ENCODE measurements around the gene MPL. TPM values are rescaled to one million over a fixed set of nuclear protein-coding genes. Genes with fewer than 3 reads are reported as not detected.

MPL gene
- total RNA-seq, 4 donors from 2014 or later, result not detected

DNA sequence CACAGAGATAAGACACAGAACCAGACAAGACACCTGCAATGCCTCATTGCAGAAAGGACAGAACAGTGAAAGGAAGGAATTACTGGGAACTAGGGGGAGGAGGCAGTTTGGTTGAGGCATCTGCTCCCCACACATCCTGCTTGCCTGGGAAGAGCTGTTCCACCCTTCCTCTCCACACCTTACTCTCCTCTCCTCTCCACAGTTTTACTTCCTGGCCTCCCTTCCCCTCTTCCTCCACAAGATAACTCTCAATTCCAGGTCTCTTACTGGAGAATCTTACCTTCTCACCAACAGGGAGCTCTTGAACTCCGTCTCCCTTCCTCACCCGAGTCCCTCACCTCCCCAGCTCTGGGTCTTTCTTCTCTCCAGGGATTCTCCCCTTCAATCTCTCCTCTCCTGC lies 28.1 kb downstream of the MPL start:
- Histone ChIP-seq H3K4me3 (no peak overlapping the region), H3K27me3 (no peaks in the 10 kb centered on the region), H3K4me1 (peaks cover 17 to 24% of the 10 kb centered on the region in 2 donors), H3K36me3 (peaks cover 0 to 49% of the 10 kb centered on the region in 2 donors), H3K9me3 (no peaks in the 10 kb centered on the region), H3K27ac (no peak overlapping the region)
- intact Hi-C loops (cut with DNase I; ENCODE audit: low total_unique reads) (loop anchor here (5.0 kb wide), 2 partner anchors 87 to 193 kb away; partner anchors contain the start of genes CFAP57, EBNA1BP2 and HYI), in situ Hi-C loops (cut with MboI; ENCODE audit: low sequenced_read_pairs in 4 of 4) (no loop called here)
- TF ChIP-seq, protein P1, sequence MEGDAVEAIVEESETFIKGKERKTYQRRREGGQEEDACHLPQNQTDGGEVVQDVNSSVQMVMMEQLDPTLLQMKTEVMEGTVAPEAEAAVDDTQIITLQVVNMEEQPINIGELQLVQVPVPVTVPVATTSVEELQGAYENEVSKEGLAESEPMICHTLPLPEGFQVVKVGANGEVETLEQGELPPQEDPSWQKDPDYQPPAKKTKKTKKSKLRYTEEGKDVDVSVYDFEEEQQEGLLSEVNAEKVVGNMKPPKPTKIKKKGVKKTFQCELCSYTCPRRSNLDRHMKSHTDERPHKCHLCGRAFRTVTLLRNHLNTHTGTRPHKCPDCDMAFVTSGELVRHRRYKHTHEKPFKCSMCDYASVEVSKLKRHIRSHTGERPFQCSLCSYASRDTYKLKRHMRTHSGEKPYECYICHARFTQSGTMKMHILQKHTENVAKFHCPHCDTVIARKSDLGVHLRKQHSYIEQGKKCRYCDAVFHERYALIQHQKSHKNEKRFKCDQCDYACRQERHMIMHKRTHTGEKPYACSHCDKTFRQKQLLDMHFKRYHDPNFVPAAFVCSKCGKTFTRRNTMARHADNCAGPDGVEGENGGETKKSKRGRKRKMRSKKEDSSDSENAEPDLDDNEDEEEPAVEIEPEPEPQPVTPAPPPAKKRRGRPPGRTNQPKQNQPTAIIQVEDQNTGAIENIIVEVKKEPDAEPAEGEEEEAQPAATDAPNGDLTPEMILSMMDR (IDR thresholded peaks at IDR 0.05 in 4 of 5, conservative IDR thresholded peaks at IDR 0.05 in 1 of 5), result no peak
- no peak for TF ChIP-seq POLR2A (IDR thresholded peaks at IDR 0.05)
- no peak for ATAC-seq
- no peak for DNase-seq

DNA sequence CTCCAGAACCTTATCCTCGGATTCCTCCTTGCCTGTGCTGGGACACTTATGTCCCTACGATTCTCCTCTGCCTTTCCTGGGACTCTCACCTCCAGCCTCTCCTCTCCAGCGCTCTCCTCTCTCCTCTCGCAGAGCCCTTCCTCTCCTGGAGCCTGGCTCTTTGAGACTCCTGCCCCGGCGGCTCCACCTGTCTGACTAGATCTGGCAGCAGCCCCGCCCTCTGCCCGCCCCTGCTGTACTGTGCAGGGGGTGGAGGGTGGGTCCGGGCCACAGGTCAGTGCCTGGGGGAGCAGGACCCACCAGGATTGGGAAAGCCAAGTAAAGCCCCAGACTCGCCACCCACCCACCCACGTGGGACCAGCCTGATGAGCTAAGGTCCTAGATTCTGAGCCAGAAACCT lies 28.6 kb downstream of the MPL start:
- peaks cover 17 to 24% of the 10 kb centered on the region in 2 donors for H3K4me1 ChIP-seq
- peaks cover 0 to 44% of the 10 kb centered on the region in 2 donors for H3K36me3 ChIP-seq
- H3K9me3 ChIP-seq, result no peaks in the 10 kb centered on the region
- H3K27me3 ChIP-seq, result no peaks in the 10 kb centered on the region
- intact Hi-C loops (cut with DNase I; ENCODE audit: low total_unique reads), result loop anchor here (5.0 kb wide), 2 partner anchors 86 to 194 kb away; partner anchors contain the start of genes CFAP57, EBNA1BP2 and HYI
- TF ChIP-seq, protein P1 (IDR thresholded peaks at IDR 0.05 in 4 of 5, conservative IDR thresholded peaks at IDR 0.05 in 1 of 5), result no peak
- no peak for TF ChIP-seq POLR2A (IDR thresholded peaks at IDR 0.05)
- ATAC-seq (no peak), DNase-seq (no peak)
- H3K4me3 ChIP-seq, result peak overlapping the region in 2 of 4 donors; percentile 86 to 94
- peak overlapping the region in 3 of 4 donors; percentile 89 to 97 (median 94) for H3K27ac ChIP-seq
- in situ Hi-C loops (cut with MboI; ENCODE audit: low sequenced_read_pairs in 4 of 4), result no loop called here

DNA sequence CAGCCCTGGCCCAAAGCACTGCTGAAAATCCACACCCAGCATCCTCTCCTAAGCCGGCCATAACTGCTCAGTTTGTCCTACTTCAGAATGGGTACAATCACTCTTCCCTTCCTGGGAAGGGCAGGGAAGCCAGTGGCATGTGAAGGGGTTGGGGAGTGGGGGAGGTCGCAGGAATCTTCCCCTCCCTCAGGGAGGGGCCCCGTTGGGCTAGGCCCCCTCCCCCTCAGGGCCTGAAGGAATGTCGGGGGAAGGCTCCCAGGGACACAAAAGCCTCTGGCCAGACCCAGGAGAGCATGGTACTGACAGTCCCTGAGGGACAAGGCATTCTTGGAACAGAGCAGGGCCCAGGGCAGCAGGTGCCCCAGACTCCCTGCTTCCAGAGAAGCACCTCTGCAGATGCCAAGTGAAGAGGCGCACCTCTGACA lies 29.0 kb downstream of the MPL start:
- TF ChIP-seq, protein P1 (IDR thresholded peaks at IDR 0.05 in 4 of 5, conservative IDR thresholded peaks at IDR 0.05 in 1 of 5), result no peak
- TF ChIP-seq POLR2A (IDR thresholded peaks at IDR 0.05), result no peak
- in situ Hi-C loops (cut with MboI; ENCODE audit: low sequenced_read_pairs in 4 of 4) (no loop called here), intact Hi-C loops (cut with DNase I; ENCODE audit: low total_unique reads) (loop anchor here (5.0 kb wide), 2 partner anchors 86 to 194 kb away; partner anchors contain the start of genes CFAP57, EBNA1BP2 and HYI)
- no peaks in the 10 kb centered on the region for H3K9me3 ChIP-seq
- peaks cover 0 to 40% of the 10 kb centered on the region in 2 donors for H3K36me3 ChIP-seq
- DNase-seq (no peak), ATAC-seq (no peak)
- peaks cover 17 to 24% of the 10 kb centered on the region in 2 donors for H3K4me1 ChIP-seq
- peak overlapping the region; percentile 86 to 95 (median 94) for H3K4me3 ChIP-seq
- H3K27me3 ChIP-seq, result no peaks in the 10 kb centered on the region
- H3K27ac ChIP-seq, result peak overlapping the region; percentile 89 to 97 (median 94)

DNA sequence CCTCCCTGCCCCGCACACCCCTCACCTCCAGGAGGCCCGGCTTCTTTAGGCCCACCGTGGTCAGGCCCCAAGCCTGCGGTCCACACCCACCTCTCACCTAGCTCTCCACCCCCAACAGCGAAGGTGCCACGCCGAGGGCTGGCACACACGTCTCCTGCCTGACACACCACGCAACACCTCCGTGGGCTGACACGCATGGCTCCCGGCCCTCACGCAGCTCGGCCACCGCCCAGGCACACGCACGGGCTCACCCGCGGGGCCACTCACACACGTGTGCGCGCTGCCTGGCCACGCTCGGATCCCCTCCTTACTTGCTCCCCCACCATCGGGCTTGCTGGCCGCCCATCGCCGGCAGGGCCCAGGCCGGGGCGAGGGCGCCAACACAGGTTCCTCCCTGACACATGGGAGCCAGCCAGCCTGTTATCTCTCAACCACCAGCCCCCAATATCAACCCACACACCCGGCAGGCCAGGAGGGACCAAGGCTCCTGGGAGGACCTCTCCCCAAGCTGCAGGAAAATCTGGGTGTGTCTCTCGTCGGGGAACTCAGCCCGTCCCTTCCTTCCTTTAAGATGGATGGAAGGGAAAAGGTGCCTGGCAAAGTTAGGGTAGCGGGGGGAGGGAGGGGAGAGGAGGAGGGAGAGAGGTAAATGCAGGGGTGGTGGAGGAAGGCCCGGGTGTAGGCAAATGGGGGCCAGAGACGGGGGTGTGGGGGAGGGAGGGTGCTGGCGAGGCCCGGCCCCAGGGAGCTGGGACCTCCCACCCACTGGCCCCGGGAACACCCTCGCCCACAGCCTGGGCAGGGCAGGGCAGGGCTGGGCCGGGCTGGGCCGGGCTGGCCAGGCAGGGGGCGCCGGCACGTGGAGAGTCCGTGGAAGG lies 29.6 kb downstream of the MPL start:
- H3K36me3 ChIP-seq, result peaks cover 0 to 33% of the 10 kb centered on the region in 2 donors
- DNase-seq, result no peak
- peaks cover 17 to 24% of the 10 kb centered on the region in 2 donors for H3K4me1 ChIP-seq
- intact Hi-C loops (cut with DNase I; ENCODE audit: low total_unique reads), result loop anchor here (5.0 kb wide), 2 partner anchors 85 to 195 kb away; partner anchors contain the start of genes CFAP57, EBNA1BP2 and HYI
- no peaks in the 10 kb centered on the region for H3K27me3 ChIP-seq
- no peak for TF ChIP-seq POLR2A (IDR thresholded peaks at IDR 0.05)
- TF ChIP-seq, protein P1 (IDR thresholded peaks at IDR 0.05 in 4 of 5, conservative IDR thresholded peaks at IDR 0.05 in 1 of 5), result no peak
- H3K4me3 ChIP-seq, result peak overlapping the region; percentile 86 to 95 (median 94)
- in situ Hi-C loops (cut with MboI; ENCODE audit: low sequenced_read_pairs in 4 of 4), result no loop called here
- H3K9me3 ChIP-seq, result no peaks in the 10 kb centered on the region
- H3K27ac ChIP-seq, result peak overlapping the region; percentile 89 to 97 (median 94)
- ATAC-seq, result peak; percentile 52 to 55

Data from gastrocnemius medialis (tissue), 4 donors.